ENCODE measurements around the gene HHATL. TPM values are rescaled to one million over a fixed set of nuclear protein-coding genes. Genes with fewer than 3 reads are reported as not detected.
A peak's percentile ranks its signal among the peaks of the same experiment; 100 is the strongest.

The HHATL gene
- total and polyA plus RNA-seq, 4 donors = 0.39 to 2.7 (median 0.62) TPM

DNA sequence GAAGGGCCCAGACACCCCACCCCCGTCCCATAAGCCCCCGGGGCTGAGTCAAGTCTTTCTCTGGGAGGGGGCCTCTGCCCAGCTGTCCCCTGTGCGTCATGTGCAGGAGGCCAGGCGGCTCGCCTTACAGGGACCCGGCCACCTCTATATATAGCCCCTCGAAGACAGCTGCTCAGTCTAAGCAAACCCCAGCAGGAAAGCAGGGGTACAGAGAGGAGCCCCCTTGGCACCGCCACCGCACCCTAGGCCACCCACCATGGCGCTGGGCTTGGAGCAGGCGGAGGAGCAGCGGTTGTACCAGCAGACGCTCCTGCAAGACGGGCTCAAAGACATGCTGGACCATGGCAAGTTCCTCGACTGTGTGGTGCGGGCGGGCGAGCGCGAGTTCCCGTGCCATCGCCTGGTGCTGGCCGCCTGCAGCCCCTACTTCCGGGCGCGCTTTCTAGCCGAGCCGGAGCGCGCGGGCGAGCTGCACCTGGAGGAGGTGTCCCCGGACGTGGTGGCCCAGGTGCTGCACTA lies 17.2 kb downstream of the HHATL start, which contains the start of gene KLHL40:
Gene KLHL40 (plus strand): TSS at position 175 of the 519 bp plus-strand sequence. CDS start 82 bp downstream, at position 257.
- Histone ChIP-seq H3K4me1 (ENCODE audit: control insufficient read depth in 5 of 5, insufficient read depth in 5 of 5, low read length in 5 of 5) (peaks cover 0 to 7% (median 0%) of the 10 kb centered on the region in 5 donors), H3K27me3 (ENCODE audit: control insufficient read depth in 3 of 3, insufficient read depth in 3 of 3, low read length in 2 of 3) (peaks cover 0 to 28% (median 15%) of the 10 kb centered on the region in 3 donors), H3K9ac (ENCODE audit: insufficient read depth in 1 of 2, low read length in 2 of 2) (no peak within 1 kb of the TSS), H3K4me3 (no peak within 1 kb of the TSS), H3K27ac (ENCODE audit: low read depth in 1 of 2, low read length in 1 of 2) (peak within 1 kb of the TSS in 1 of 2 donors; percentile 77), H3K9me3 (ENCODE audit: control insufficient read depth in 4 of 4, insufficient read depth in 3 of 4, low read length in 3 of 4) (peaks cover 0 to 6% (median 0%) of the 10 kb centered on the region in 4 donors), H3K36me3 (ENCODE audit: control insufficient read depth in 4 of 4, insufficient read depth in 4 of 4, low read length in 4 of 4) (no peaks in the 10 kb centered on the region)
- ATAC-seq (ENCODE audit: insufficient read depth, low FRiP score) = no peak
- TF ChIP-seq, protein P1, sequence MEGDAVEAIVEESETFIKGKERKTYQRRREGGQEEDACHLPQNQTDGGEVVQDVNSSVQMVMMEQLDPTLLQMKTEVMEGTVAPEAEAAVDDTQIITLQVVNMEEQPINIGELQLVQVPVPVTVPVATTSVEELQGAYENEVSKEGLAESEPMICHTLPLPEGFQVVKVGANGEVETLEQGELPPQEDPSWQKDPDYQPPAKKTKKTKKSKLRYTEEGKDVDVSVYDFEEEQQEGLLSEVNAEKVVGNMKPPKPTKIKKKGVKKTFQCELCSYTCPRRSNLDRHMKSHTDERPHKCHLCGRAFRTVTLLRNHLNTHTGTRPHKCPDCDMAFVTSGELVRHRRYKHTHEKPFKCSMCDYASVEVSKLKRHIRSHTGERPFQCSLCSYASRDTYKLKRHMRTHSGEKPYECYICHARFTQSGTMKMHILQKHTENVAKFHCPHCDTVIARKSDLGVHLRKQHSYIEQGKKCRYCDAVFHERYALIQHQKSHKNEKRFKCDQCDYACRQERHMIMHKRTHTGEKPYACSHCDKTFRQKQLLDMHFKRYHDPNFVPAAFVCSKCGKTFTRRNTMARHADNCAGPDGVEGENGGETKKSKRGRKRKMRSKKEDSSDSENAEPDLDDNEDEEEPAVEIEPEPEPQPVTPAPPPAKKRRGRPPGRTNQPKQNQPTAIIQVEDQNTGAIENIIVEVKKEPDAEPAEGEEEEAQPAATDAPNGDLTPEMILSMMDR (IDR thresholded peaks at IDR 0.05; ENCODE audit: control extremely low read depth, extremely low read depth) = no peak
- 45 to 50% methylated on average over 34 of the region's 34 CpGs for WGBS, 2 donors
- peak in 1 of 3 donors; percentile 9 for DNase-seq

DNA sequence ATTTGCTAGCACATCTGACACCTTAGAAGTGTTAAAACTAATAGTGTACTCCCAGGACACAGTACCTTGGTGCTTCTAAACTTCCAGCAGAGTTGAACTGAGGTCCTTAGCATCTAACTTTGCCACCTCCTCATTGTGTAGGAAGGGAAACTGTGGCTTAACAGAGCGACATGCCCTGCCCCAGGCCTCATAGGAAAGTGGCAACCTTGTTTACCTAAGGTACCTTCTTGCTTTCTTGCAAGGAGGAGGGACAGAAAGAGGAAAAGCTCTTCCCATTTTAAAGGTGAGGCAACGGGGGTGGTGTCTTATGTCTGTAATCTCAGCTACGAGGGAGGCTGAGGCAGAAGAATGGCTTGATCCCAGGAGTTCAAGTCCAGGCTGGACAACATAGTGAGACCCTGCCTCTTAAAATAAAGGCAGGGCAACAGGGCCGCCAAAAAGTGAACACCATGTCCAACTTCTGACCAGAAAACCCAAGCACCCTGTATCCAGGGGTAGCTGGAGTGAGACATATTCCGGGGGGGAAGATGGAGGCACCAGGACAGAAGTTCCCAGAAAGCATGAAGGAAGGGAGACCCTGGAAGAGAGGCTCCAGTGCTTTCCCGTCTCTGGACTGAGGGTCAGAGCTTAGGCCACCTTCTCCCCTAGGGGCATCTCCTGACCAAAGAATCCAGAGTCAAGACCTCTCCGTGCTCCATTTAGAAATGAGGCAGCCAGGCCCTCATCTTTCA lies 17.8 kb downstream of the HHATL start:
- peak overlapping the region in 1 of 2 donors; percentile 77 for H3K27ac ChIP-seq (ENCODE audit: low read depth in 1 of 2, low read length in 1 of 2)
- no peak overlapping the region for H3K4me3 ChIP-seq
- WGBS, 2 donors = 85 to 89% methylated on average over 7 of the region's 7 CpGs
- no peak overlapping the region for H3K9ac ChIP-seq (ENCODE audit: insufficient read depth in 1 of 2, low read length in 2 of 2)
- H3K9me3 ChIP-seq (ENCODE audit: control insufficient read depth in 4 of 4, insufficient read depth in 3 of 4, low read length in 3 of 4) = peaks cover 0 to 6% (median 0%) of the 10 kb centered on the region in 4 donors
- TF ChIP-seq, protein P1 (IDR thresholded peaks at IDR 0.05; ENCODE audit: control extremely low read depth, extremely low read depth) = no peak
- ATAC-seq (ENCODE audit: insufficient read depth, low FRiP score) = no peak
- H3K4me1 ChIP-seq (ENCODE audit: control insufficient read depth in 5 of 5, insufficient read depth in 5 of 5, low read length in 5 of 5) = peaks cover 0 to 7% (median 0%) of the 10 kb centered on the region in 5 donors
- no peaks in the 10 kb centered on the region for H3K36me3 ChIP-seq (ENCODE audit: control insufficient read depth in 4 of 4, insufficient read depth in 4 of 4, low read length in 4 of 4)
- H3K27me3 ChIP-seq (ENCODE audit: control insufficient read depth in 3 of 3, insufficient read depth in 3 of 3, low read length in 2 of 3) = peaks cover 0 to 28% (median 15%) of the 10 kb centered on the region in 3 donors
- peak in 1 of 3 donors; percentile 5 for DNase-seq

DNA sequence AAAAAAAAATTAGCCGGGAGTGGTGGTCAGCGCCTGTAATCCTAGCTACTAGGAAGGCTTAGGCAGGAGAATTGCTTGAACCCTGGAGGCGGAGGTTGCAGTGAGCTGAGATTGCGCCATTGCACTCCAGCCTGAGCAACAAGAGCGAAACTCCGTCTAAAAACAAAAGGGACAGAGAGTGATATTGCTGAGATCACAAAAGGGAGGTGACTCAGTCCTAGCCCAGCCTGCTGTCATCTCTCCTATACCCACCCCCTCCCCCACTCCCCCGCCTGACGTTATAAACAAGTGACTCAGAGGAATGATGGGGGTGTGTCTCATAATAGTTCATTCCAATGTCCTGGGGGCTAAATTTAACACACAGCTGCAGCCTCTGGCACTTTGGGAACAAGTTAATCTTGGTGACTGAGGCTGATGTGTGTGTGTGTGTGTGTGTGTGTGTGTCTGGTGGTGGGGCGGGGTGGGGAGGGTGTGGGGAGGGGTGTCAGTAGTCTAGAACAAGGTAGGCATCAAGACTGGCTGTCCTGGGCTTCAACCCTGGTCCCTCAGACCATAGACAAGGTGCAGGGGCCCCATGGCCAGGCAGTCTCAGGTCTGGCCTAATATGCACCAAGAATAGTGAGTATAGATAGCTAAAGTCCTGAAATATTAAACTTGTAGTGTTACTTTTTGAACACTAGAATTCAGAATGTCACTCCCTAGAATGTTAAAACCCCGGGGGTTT lies 18.6 kb downstream of the HHATL start:
- Histone ChIP-seq H3K36me3 (ENCODE audit: control insufficient read depth in 4 of 4, insufficient read depth in 4 of 4, low read length in 4 of 4) (no peaks in the 10 kb centered on the region), H3K4me3 (no peak overlapping the region), H3K9ac (ENCODE audit: insufficient read depth in 1 of 2, low read length in 2 of 2) (no peak overlapping the region), H3K4me1 (ENCODE audit: control insufficient read depth in 5 of 5, insufficient read depth in 5 of 5, low read length in 5 of 5) (peaks cover 0 to 7% (median 0%) of the 10 kb centered on the region in 5 donors), H3K27ac (ENCODE audit: low read depth in 1 of 2, low read length in 1 of 2) (peak overlapping the region in 1 of 2 donors; percentile 77), H3K27me3 (ENCODE audit: control insufficient read depth in 3 of 3, insufficient read depth in 3 of 3, low read length in 2 of 3) (peaks cover 0 to 28% (median 15%) of the 10 kb centered on the region in 3 donors), H3K9me3 (ENCODE audit: control insufficient read depth in 4 of 4, insufficient read depth in 3 of 4, low read length in 3 of 4) (peaks cover 0 to 6% (median 0%) of the 10 kb centered on the region in 4 donors)
- WGBS, 2 donors = 58 to 71% methylated on average over 10 of the region's 10 CpGs
- DNase-seq (peak in 1 of 3 donors; percentile 14), ATAC-seq (ENCODE audit: insufficient read depth, low FRiP score) (peak; percentile 73)
- TF ChIP-seq, protein P1 (IDR thresholded peaks at IDR 0.05; ENCODE audit: control extremely low read depth, extremely low read depth) = no peak
